HepG2 (cell line): ENCODE results near the gene EIF4ENIF1. TPM values are rescaled to one million over a fixed set of nuclear protein-coding genes. Genes with fewer than 3 reads are reported as not detected.

Experiments used
- AFF4 ChIP-seq: sonication (generic); formaldehyde crosslinking; IDR thresholded peaks from 2 replicates; pipeline ENCODE4 v1.4.0; 2020; ENCODE audit warnings: missing genetic modification reagents
- ARID5B ChIP-seq: IDR thresholded peaks from 2 replicates; pipeline ENCODE4 v1.4.0; 2020; ENCODE audit warnings: mild to moderate bottlenecking, missing genetic modification reagents
- ATF3 ChIP-seq: sonication (generic); formaldehyde crosslinking; IDR thresholded peaks from 2 replicates; pipeline ENCODE4 v1.4.0; 2020; ENCODE audit warnings: missing genetic modification reagents
- KDM6A ChIP-seq: IDR thresholded peaks from 2 replicates; pipeline ENCODE4 v1.6.1; 2016; ENCODE audit warnings: low read depth
- MAFF ChIP-seq: IDR thresholded peaks from 2 replicates; pipeline ENCODE4 v1.6.1; 2011; ENCODE audit warnings: low read depth, low read length, improper control_type of control experiment
- NONO ChIP-seq, 2 experiments: fragments of 450-650 bp in 1 of 2; sonication (generic) in 1 of 2; formaldehyde crosslinking in 1 of 2; IDR thresholded peaks in 1 of 2; conservative IDR thresholded peaks in 1 of 2; 2 replicates each; pipeline versions ENCODE4 v1.6.1 to v1.8.0; 2017 to 2022; ENCODE audit warnings: mild to moderate bottlenecking in 1 of 2, missing genetic modification reagents in 1 of 2, moderate library complexity in 1 of 2
- RBM22 ChIP-seq: fragments of 200-400 bp; formaldehyde crosslinking; optimal IDR thresholded peaks from 2 replicates; pipeline ENCODE3; 2017; ENCODE audit warnings: mild to moderate bottlenecking, low read length, moderate library complexity
- SATB2 ChIP-seq: sonication (generic); formaldehyde crosslinking; IDR thresholded peaks from 2 replicates; pipeline ENCODE4 v1.5.0; 2020; ENCODE audit warnings: missing genetic modification reagents
- SMAD9 ChIP-seq: sonication (generic); formaldehyde crosslinking; IDR thresholded peaks from 2 replicates; pipeline ENCODE4 v1.5.1; 2020; ENCODE audit warnings: mild to moderate bottlenecking, missing genetic modification reagents
- ZC3H13 ChIP-seq: sonication (generic); formaldehyde crosslinking; IDR thresholded peaks from 2 replicates; pipeline ENCODE4 v1.8.1; 2023; ENCODE audit warnings: mild to moderate bottlenecking, missing genetic modification reagents, moderate library complexity
- ZNF558 ChIP-seq: sonication (generic); formaldehyde crosslinking; IDR thresholded peaks from 2 replicates; pipeline ENCODE4 v1.9.0; 2022; ENCODE audit warnings: mild to moderate bottlenecking, missing genetic modification reagents, borderline replicate concordance
- ZNF749 ChIP-seq: sonication (generic); formaldehyde crosslinking; IDR thresholded peaks from 2 replicates; pipeline ENCODE4 v1.8.0; 2022; ENCODE audit warnings: mild to moderate bottlenecking, missing genetic modification reagents, moderate library complexity, borderline replicate concordance
- polyA plus RNA-seq, 8 experiments: library from polyadenylated mRNA; depleted of rRNA in 3 of 8; stranded (reverse) in 7 of 8; unstranded in 1 of 8; fragments of >200 nt; fragmentation: Illumina TruSeq in 4 of 8; extraction: Trizol in 4 of 8; gene quantifications; 2 replicates each; pipeline versions ENCODE4 v1.2.1 to v1.2.3, GENCODE V29; 2011 to 2016; ENCODE audit warnings: low read depth in 4 of 8, missing spikeins in 1 of 8, mixed read lengths in 1 of 8; ENCODE audit not compliant: insufficient read depth in 1 of 8
- total RNA-seq, 5 experiments: library from RNA; depleted of rRNA; stranded (reverse); fragments of >200 nt; fragmentation: Illumina TruSeq; extraction: Trizol; gene quantifications; 2 replicates each; pipeline ENCODE4 v1.2.3, GENCODE V29; 2016; ENCODE audit warnings: low read depth in 1 of 5
- TF ChIP-seq, protein P1 (sequence below): sonication (generic); formaldehyde crosslinking; IDR thresholded peaks from 2 replicates; pipeline ENCODE4 v1.8.1; 2022; ENCODE audit warnings: low read depth, mild to moderate bottlenecking, missing genetic modification reagents
- TF ChIP-seq, protein P2 (sequence below): sonication (generic); formaldehyde crosslinking; conservative IDR thresholded peaks from 2 replicates; pipeline ENCODE4 v1.8.0; 2022; ENCODE audit warnings: missing genetic modification reagents

The EIF4ENIF1 gene
- total and polyA plus RNA-seq, 2 of the 13 experiments (the other 11 are each of a cell fraction or from before 2014, with no cell fraction given): 11.9 to 12.3 TPM

- TF ChIP-seq ARID5B (CRISPR knock-in tag): peak; percentile 64; the same call in 1 of the 2 replicates
- 0 out of 2 replicates have a peak, but pooled peaks have one; percentile 33 for TF ChIP-seq SATB2 (CRISPR knock-in tag)
- peak; percentile 18; the same call in 1 of the 2 replicates for TF ChIP-seq ZNF749 (CRISPR knock-in tag)
- no peak for TF ChIP-seq SMAD9 (CRISPR knock-in tag)
- TF ChIP-seq ZC3H13 (CRISPR knock-in tag): peak; percentile 91
- 0 out of 2 replicates have a peak, but pooled peaks have one; percentile 25 for TF ChIP-seq AFF4 (CRISPR knock-in tag)
- no peak for TF ChIP-seq RBM22
- TF ChIP-seq KDM6A (CRISPR knock-in tag): no peak
- TF ChIP-seq, protein P1, sequence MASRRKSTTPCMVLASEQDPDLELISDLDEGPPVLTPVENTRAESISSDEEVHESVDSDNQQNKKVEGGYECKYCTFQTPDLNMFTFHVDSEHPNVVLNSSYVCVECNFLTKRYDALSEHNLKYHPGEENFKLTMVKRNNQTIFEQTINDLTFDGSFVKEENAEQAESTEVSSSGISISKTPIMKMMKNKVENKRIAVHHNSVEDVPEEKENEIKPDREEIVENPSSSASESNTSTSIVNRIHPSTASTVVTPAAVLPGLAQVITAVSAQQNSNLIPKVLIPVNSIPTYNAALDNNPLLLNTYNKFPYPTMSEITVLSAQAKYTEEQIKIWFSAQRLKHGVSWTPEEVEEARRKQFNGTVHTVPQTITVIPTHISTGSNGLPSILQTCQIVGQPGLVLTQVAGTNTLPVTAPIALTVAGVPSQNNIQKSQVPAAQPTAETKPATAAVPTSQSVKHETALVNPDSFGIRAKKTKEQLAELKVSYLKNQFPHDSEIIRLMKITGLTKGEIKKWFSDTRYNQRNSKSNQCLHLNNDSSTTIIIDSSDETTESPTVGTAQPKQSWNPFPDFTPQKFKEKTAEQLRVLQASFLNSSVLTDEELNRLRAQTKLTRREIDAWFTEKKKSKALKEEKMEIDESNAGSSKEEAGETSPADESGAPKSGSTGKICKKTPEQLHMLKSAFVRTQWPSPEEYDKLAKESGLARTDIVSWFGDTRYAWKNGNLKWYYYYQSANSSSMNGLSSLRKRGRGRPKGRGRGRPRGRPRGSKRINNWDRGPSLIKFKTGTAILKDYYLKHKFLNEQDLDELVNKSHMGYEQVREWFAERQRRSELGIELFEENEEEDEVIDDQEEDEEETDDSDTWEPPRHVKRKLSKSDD: peak; percentile 80; the same call in 1 of the 2 replicates
- TF ChIP-seq ZNF558: no peak
- no peak for TF ChIP-seq NONO (IDR thresholded peaks at IDR 0.05)
- peak; percentile 95 for TF ChIP-seq NONO (CRISPR knock-in tag; conservative IDR thresholded peaks at IDR 0.05)
- TF ChIP-seq, protein P2, sequence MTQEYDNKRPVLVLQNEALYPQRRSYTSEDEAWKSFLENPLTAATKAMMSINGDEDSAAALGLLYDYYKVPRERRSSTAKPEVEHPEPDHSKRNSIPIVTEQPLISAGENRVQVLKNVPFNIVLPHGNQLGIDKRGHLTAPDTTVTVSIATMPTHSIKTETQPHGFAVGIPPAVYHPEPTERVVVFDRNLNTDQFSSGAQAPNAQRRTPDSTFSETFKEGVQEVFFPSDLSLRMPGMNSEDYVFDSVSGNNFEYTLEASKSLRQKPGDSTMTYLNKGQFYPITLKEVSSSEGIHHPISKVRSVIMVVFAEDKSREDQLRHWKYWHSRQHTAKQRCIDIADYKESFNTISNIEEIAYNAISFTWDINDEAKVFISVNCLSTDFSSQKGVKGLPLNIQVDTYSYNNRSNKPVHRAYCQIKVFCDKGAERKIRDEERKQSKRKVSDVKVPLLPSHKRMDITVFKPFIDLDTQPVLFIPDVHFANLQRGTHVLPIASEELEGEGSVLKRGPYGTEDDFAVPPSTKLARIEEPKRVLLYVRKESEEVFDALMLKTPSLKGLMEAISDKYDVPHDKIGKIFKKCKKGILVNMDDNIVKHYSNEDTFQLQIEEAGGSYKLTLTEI (CRISPR knock-in tag): no peak
- TF ChIP-seq MAFF: no peak
- TF ChIP-seq ATF3 (CRISPR knock-in tag): no peak
Measured at GRCh38 chr22:31399211-31400022, 90.2 kb downstream of the EIF4ENIF1 start, which contains the start of gene DRG1 (continued).
